Caco-2 (cell line): ENCODE data around the gene MCC. TPM values are rescaled to one million over a fixed set of nuclear protein-coding genes. Genes with fewer than 3 reads are reported as not detected.

Experiments used
- BruUV-seq: library from RNA; stranded (reverse); fragments of 400-500 nt; replicated peaks from 2 replicates; lab custom pipeline; 2021; lab: Mats Ljungman, UMichigan
- CTCF ChIA-PET: fragments of 300-600 bp; sonication (Branson Sonifier 250); formaldehyde crosslinking; loops from one replicate; lab custom pipeline; 2022; ENCODE audit warnings: antibody characterized with exemption; lab: Charles Lee
- POLR2A ChIA-PET: fragments of 300-600 bp; sonication (Branson Sonifier 250); formaldehyde crosslinking; loops from one replicate; lab custom pipeline; 2022; ENCODE audit warnings: antibody characterized with exemption; lab: Charles Lee
- DNase-seq, 2 experiments: peaks; one replicate each; pipeline versions ENCODE4 v3.0.0 to v3.0.0-alpha.2; 2020 to 2022
- H3K27me3 ChIP-seq: replicated peaks from 2 replicates; pipeline ENCODE4 v1.6.0; 2011; ENCODE audit warnings: low read length; ENCODE audit not compliant: control insufficient read depth, insufficient read depth
- H3K36me3 ChIP-seq: 2 replicates; pipeline ENCODE4 v1.5.1; 2011; ENCODE audit warnings: low read length; ENCODE audit not compliant: control insufficient read depth, insufficient read depth
- H3K4me1 ChIP-seq: fragments of 250-450 bp; sonication (Bioruptor Pico); 2 replicates; pipeline ENCODE4 v1.5.1; 2020; ENCODE audit warnings: mild to moderate bottlenecking
- H3K4me3 ChIP-seq: 2 replicates; pipeline ENCODE4 v1.5.1; 2011; ENCODE audit warnings: low read depth, mild to moderate bottlenecking, control low read depth, low read length
- H3K9me3 ChIP-seq: fragments of 250-450 bp; sonication (Bioruptor Pico); 2 replicates; pipeline ENCODE4 v1.5.1; 2020; ENCODE audit warnings: mild to moderate bottlenecking, moderate library complexity
- H3K27ac Mint-ChIP-seq: one replicate; pipeline ENCODE4 v1.8.0; 2022; ENCODE audit warnings: mixed read lengths; ENCODE audit not compliant: unreplicated experiment
- H3K27me3 Mint-ChIP-seq: one replicate; pipeline ENCODE4 v1.8.0; 2022; ENCODE audit warnings: mixed read lengths; ENCODE audit not compliant: insufficient read depth, unreplicated experiment
- H3K36me3 Mint-ChIP-seq: one replicate; pipeline ENCODE4 v1.8.0; 2022; ENCODE audit warnings: mild to moderate bottlenecking, mixed read lengths; ENCODE audit not compliant: insufficient read depth, unreplicated experiment
- H3K4me1 Mint-ChIP-seq: one replicate; pipeline ENCODE4 v1.8.0; 2022; ENCODE audit warnings: low read depth, mixed read lengths; ENCODE audit not compliant: unreplicated experiment
- H3K4me3 Mint-ChIP-seq: one replicate; pipeline ENCODE4 v1.8.0; 2022; ENCODE audit warnings: mild to moderate bottlenecking, moderate library complexity, mixed read lengths; ENCODE audit not compliant: unreplicated experiment
- H3K9me3 Mint-ChIP-seq: one replicate; pipeline ENCODE4 v1.8.0; 2022; ENCODE audit warnings: mixed read lengths; ENCODE audit not compliant: unreplicated experiment
- CTCF ChIP-seq, 2 experiments: fragments of 200-600 bp in 1 of 2; IDR thresholded peaks; 1 replicate in 1 of 2; 2 replicates in 1 of 2; pipeline versions ENCODE4 v1.5.1 to v1.8.0; 2011 to 2022; ENCODE audit warnings: antibody characterized with exemption in 1 of 2, control low read depth in 1 of 2, inconsistent platforms in 1 of 2, low read depth in 1 of 2, low read length in 1 of 2, mild to moderate bottlenecking in 1 of 2, moderate library complexity in 1 of 2; ENCODE audit not compliant: insufficient read depth in 1 of 2, severe bottlenecking in 1 of 2, unreplicated experiment in 1 of 2
- intact Hi-C: fragments of 100-400 bp; cut with micrococcal nuclease; formaldehyde crosslinking; loops from one replicate; pipeline ENCODE4 v1.10.0; 2022; ENCODE audit not compliant: unreplicated experiment
- total RNA-seq: library from RNA; stranded (reverse); gene quantifications from 2 replicates; pipeline ENCODE4 v1.2.3, GENCODE V29; 2022

The MCC gene
- total RNA-seq, 1 experiment from 2014 or later: 0.09 TPM

DNA sequence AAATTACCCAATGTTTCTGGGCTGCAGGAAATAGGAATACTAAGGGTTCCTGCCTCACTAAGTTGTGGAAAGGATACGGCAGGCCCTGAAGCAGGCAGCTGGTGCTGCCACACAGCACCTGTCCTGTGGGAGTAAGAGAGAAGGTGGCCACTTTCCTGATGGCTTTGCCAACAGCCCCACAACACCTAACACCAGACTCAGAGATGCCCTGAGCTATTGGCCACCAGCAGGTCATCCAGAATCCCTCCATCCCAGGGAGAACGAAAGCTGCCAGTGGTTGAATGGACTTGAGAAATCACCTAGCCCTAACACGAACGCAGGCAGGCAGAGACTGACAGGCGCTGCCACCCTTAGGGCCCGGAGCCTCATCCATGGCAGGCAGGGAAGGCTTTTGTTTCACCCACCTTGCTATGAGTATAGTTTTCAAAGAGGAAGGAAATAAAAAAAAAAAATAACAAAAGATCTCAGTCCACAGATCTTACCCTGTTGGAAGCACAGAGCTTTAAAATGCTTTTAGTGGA lies 429.5 kb downstream of the MCC start:
- POLR2A ChIA-PET: no interaction called here
- no peaks in the 10 kb centered on the region for H3K36me3 ChIP-seq
- H3K4me3 Mint-ChIP-seq: no peak overlapping the region

GRCh38 chr5:113058269-113058668 lies 430.0 kb downstream of the MCC start:
- H3K4me1 ChIP-seq: no peaks in the 10 kb centered on the region
- Mint-ChIP-seq H3K27me3 (peaks cover 18% of the 10 kb centered on the region), H3K36me3 (no peaks in the 10 kb centered on the region), H3K4me1 (no peaks in the 10 kb centered on the region), H3K27ac (no peak overlapping the region), H3K9me3 (no peaks in the 10 kb centered on the region), H3K4me3 (no peak overlapping the region)
- CTCF ChIA-PET: no interaction called here
- no TSS peak for BruUV-seq
- TF ChIP-seq CTCF (IDR thresholded peaks at IDR 0.05; ENCODE audit: insufficient read depth in 1 of 2, low read depth in 1 of 2, low read length in 1 of 2, severe bottlenecking in 1 of 2, unreplicated experiment in 1 of 2): no peak
- POLR2A ChIA-PET: no interaction called here
- no peaks in the 10 kb centered on the region for H3K27me3 ChIP-seq
- H3K9me3 ChIP-seq: no peaks in the 10 kb centered on the region
- intact Hi-C loops: no loop called here
- no peak for DNase-seq
- H3K4me3 ChIP-seq: no peak overlapping the region
- H3K36me3 ChIP-seq: no peaks in the 10 kb centered on the region

More for the DNA sequence above, 429.5 kb downstream of the MCC start:
- peaks cover 23% of the 10 kb centered on the region for H3K27me3 Mint-ChIP-seq
- H3K27ac Mint-ChIP-seq: no peak overlapping the region
- no peaks in the 10 kb centered on the region for H3K36me3 Mint-ChIP-seq
- no peaks in the 10 kb centered on the region for H3K9me3 Mint-ChIP-seq
- Histone ChIP-seq H3K4me1 (no peaks in the 10 kb centered on the region), H3K9me3 (no peaks in the 10 kb centered on the region), H3K27me3 (no peaks in the 10 kb centered on the region), H3K4me3 (no peak overlapping the region)
- CTCF ChIA-PET: no interaction called here
- no TSS peak for BruUV-seq
- intact Hi-C loops: no loop called here
- TF ChIP-seq CTCF (IDR thresholded peaks at IDR 0.05; ENCODE audit: insufficient read depth in 1 of 2, low read depth in 1 of 2, low read length in 1 of 2, severe bottlenecking in 1 of 2, unreplicated experiment in 1 of 2): no peak
- DNase-seq: no peak
- no peaks in the 10 kb centered on the region for H3K4me1 Mint-ChIP-seq

DNA sequence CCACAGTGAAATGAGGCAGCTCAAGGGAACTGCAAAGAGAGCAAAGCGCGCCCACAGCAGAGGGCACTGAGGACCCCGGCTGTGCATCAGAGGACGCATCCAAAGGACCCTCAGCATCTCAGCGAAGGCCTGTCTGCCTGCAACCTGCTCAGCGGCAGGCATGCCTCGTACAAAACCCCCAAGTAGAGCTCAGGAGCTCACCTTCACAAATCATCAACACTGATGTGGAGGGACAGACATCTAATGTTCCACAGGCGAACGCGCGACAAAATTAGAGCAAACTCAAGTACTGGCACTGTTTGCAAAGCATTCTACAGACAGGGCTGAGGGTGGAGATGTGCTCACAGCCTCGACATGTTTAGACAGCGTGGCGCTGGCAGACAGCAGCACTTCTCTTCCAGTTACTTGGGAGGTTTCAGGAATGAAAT lies 430.7 kb downstream of the MCC start:
- no peaks in the 10 kb centered on the region for H3K27me3 ChIP-seq
- no peak for TF ChIP-seq CTCF (IDR thresholded peaks at IDR 0.05; ENCODE audit: insufficient read depth in 1 of 2, low read depth in 1 of 2, low read length in 1 of 2, severe bottlenecking in 1 of 2, unreplicated experiment in 1 of 2)
- no peaks in the 10 kb centered on the region for H3K36me3 ChIP-seq
- no peak for DNase-seq
- H3K4me3 ChIP-seq: no peak overlapping the region
- no peaks in the 10 kb centered on the region for H3K4me1 ChIP-seq
- Mint-ChIP-seq H3K36me3 (no peaks in the 10 kb centered on the region), H3K4me1 (no peaks in the 10 kb centered on the region), H3K9me3 (no peaks in the 10 kb centered on the region), H3K27me3 (peaks cover 13% of the 10 kb centered on the region), H3K27ac (no peak overlapping the region), H3K4me3 (no peak overlapping the region)
- CTCF ChIA-PET: no interaction called here
- H3K9me3 ChIP-seq: no peaks in the 10 kb centered on the region
- intact Hi-C loops: loop anchor here (1.0 kb wide), 1 partner anchor 273 kb away; no protein-coding TSS in a partner anchor
- POLR2A ChIA-PET: no interaction called here
- no TSS peak for BruUV-seq
